GM23248 (cell line): ENCODE data around the gene SFXN2. TPM values are rescaled to one million over a fixed set of nuclear protein-coding genes. Genes with fewer than 3 reads are reported as not detected.

ENCODE experiments used
- DNase-seq: peaks from one replicate; pipeline ENCODE4 v3.0.0-alpha.2; 2015
- H2AFZ ChIP-seq: fragments of 200-600 bp; sonication (generic); 2 replicates; pipeline ENCODE4 v1.6.1; 2016; ENCODE audit warnings: antibody characterized with exemption
- H3F3A ChIP-seq: fragments of 200-600 bp; sonication (generic); 2 replicates; pipeline ENCODE4 v1.6.1; 2016; ENCODE audit warnings: mild to moderate bottlenecking, antibody characterized with exemption, mixed run types; ENCODE audit not compliant: insufficient read depth
- H3K27ac ChIP-seq: fragments of 200-600 bp; sonication (generic); 2 replicates; pipeline ENCODE4 v1.5.1; 2016; ENCODE audit warnings: mild to moderate bottlenecking
- H3K27me3 ChIP-seq: fragments of 200-600 bp; sonication (generic); replicated peaks from 2 replicates; pipeline ENCODE4 v1.6.1; 2016; ENCODE audit warnings: mild to moderate bottlenecking; ENCODE audit not compliant: insufficient read depth
- H3K36me3 ChIP-seq: fragments of 200-600 bp; sonication (generic); 2 replicates; pipeline ENCODE4 v1.6.1; 2016; ENCODE audit warnings: low read depth, mild to moderate bottlenecking
- H3K4me1 ChIP-seq: fragments of 200-600 bp; sonication (generic); 2 replicates; pipeline ENCODE4 v1.6.1; 2016; ENCODE audit warnings: mild to moderate bottlenecking; ENCODE audit not compliant: insufficient read depth
- H3K4me2 ChIP-seq: fragments of 200-600 bp; sonication (generic); one replicate; pipeline ENCODE4 v1.6.1; 2016; ENCODE audit warnings: mild to moderate bottlenecking; ENCODE audit not compliant: unreplicated experiment
- H3K4me3 ChIP-seq: fragments of 200-600 bp; sonication (generic); 2 replicates; pipeline ENCODE4 v1.5.1; 2016; ENCODE audit warnings: mild to moderate bottlenecking
- H3K79me2 ChIP-seq: fragments of 200-600 bp; sonication (generic); 2 replicates; pipeline ENCODE4 v1.6.1; 2016; ENCODE audit warnings: mild to moderate bottlenecking; ENCODE audit not compliant: insufficient read depth
- H3K9ac ChIP-seq: fragments of 200-600 bp; sonication (generic); 2 replicates; pipeline ENCODE4 v1.6.1; 2016; ENCODE audit warnings: mild to moderate bottlenecking
- H3K9me2 ChIP-seq: fragments of 200-600 bp; sonication (generic); 2 replicates; pipeline ENCODE4 v1.6.1; 2016; ENCODE audit warnings: mixed run types, mild to moderate bottlenecking, moderate library complexity; ENCODE audit not compliant: insufficient read depth
- H3K9me3 ChIP-seq: fragments of 200-600 bp; sonication (generic); one replicate; pipeline ENCODE4 v1.6.1; 2017; ENCODE audit warnings: low read depth
- H4K20me1 ChIP-seq: fragments of 200-600 bp; sonication (generic); 2 replicates; pipeline ENCODE4 v1.6.0; 2016; ENCODE audit not compliant: insufficient read depth
- EZH2 ChIP-seq: fragments of 200-600 bp; sonication (generic); IDR thresholded peaks from 2 replicates; pipeline ENCODE4 v1.6.1; 2018; ENCODE audit warnings: antibody characterized with exemption, mild to moderate bottlenecking; ENCODE audit not compliant: insufficient read depth, poor library complexity, severe bottlenecking
- EZH2phosphoT487 ChIP-seq: fragments of 200-600 bp; sonication (generic); IDR thresholded peaks from 2 replicates; pipeline ENCODE4 v1.6.1; 2018; ENCODE audit warnings: antibody characterized with exemption, moderate library complexity, mild to moderate bottlenecking, low read depth; ENCODE audit not compliant: insufficient read depth
- WGBS, 2 experiments: methylation state at CpG; one replicate each; pipeline ENCODE4 v1.1.6; 2015 to 2017; ENCODE audit warnings: low lambda C conversion rate in 2 of 2, low coverage in 1 of 2; ENCODE audit errors: missing lambda C conversion rate in 2 of 2; 5-methylcytosine and 5-hydroxymethylcytosine counted together
- in situ Hi-C: fragments of 300-500 bp; cut with MboI; formaldehyde crosslinking; loops from 2 replicates; pipeline ENCODE4 v1.15.0; 2020
- polyA plus RNA-seq: library from polyadenylated mRNA; unstranded; fragments of >200 nt; fragmentation: Nextera tagmentation; extraction: Ambion mirVana; gene quantifications from 2 replicates; pipeline ENCODE4 v1.2.1, GENCODE V29; 2016
- total RNA-seq: library from RNA; depleted of rRNA; stranded (reverse); fragments of >200 nt; shearing (Covaris generic); gene quantifications from 2 replicates; pipeline ENCODE4 v1.2.3, GENCODE V29; 2014

The SFXN2 gene
- total and polyA plus RNA-seq, 2 experiments from 2014 or later = 1.1 to 1.7 TPM

GRCh38 chr10:102762401-102763015 lies 48.1 kb downstream of the SFXN2 start:
- H3K9me3 ChIP-seq = no peaks in the 10 kb centered on the region
- no peaks in the 10 kb centered on the region for H3K9me2 ChIP-seq
- DNase-seq = no peak
- H2AFZ ChIP-seq = no peak overlapping the region
- in situ Hi-C loops = no loop called here
- H3K4me2 ChIP-seq = no peak overlapping the region
- H3F3A ChIP-seq = 0 out of 2 replicates have a peak, but pooled peaks cover 9% of the 10 kb centered on the region
- TF ChIP-seq EZH2phosphoT487 (no peak), EZH2 (no peak)
- H3K79me2 ChIP-seq = peaks cover 97% of the 10 kb centered on the region
- H4K20me1 ChIP-seq = peaks cover 13% of the 10 kb centered on the region; the same call in 1 of the 2 replicates
- H3K4me3 ChIP-seq = no peak overlapping the region
- H3K27ac ChIP-seq = no peak overlapping the region
- H3K4me1 ChIP-seq = peaks cover 24% of the 10 kb centered on the region
- H3K36me3 ChIP-seq = 0 out of 2 replicates have a peak, but pooled peaks cover 5% of the 10 kb centered on the region
- WGBS, 2 experiments = 88 to 89% methylated on average over 7 of the region's 7 CpGs
- H3K27me3 ChIP-seq = no peaks in the 10 kb centered on the region
- no peak overlapping the region for H3K9ac ChIP-seq

- Histone ChIP-seq H3K9me2 (no peaks in the 10 kb centered on the region), H3F3A (0 out of 2 replicates have a peak, but pooled peaks cover 9% of the 10 kb centered on the region), H3K4me2 (no peak overlapping the region), H3K27ac (no peak overlapping the region), H3K9ac (no peak overlapping the region), H3K4me1 (peaks cover 24% of the 10 kb centered on the region), H3K9me3 (no peaks in the 10 kb centered on the region), H3K36me3 (0 out of 2 replicates have a peak, but pooled peaks cover 5% of the 10 kb centered on the region), H4K20me1 (peaks cover 13% of the 10 kb centered on the region; the same call in 1 of the 2 replicates), H3K79me2 (peaks cover 93% of the 10 kb centered on the region), H3K27me3 (no peaks in the 10 kb centered on the region), H3K4me3 (no peak overlapping the region), H2AFZ (no peak overlapping the region)
- in situ Hi-C loops = no loop called here
- DNase-seq = no peak
- TF ChIP-seq EZH2phosphoT487 = no peak
- TF ChIP-seq EZH2 = no peak
- WGBS, 2 experiments = 78 to 81% methylated on average over 7 of the region's 7 CpGs
Observed at GRCh38 chr10:102763037-102763607, 48.7 kb downstream of the SFXN2 start.

- WGBS, 2 experiments = 69 to 73% methylated on average over 6 of the region's 6 CpGs
- no peak overlapping the region for H3K4me2 ChIP-seq
- TF ChIP-seq EZH2phosphoT487 = no peak
- TF ChIP-seq EZH2 = no peak
- H3K9me3 ChIP-seq = no peaks in the 10 kb centered on the region
- H2AFZ ChIP-seq = no peak overlapping the region
- DNase-seq = no peak
- peaks cover 10% of the 10 kb centered on the region; the same call in 1 of the 2 replicates for H4K20me1 ChIP-seq
- 0 out of 2 replicates have a peak, but pooled peaks cover 5% of the 10 kb centered on the region for H3K36me3 ChIP-seq
- H3K27me3 ChIP-seq = no peaks in the 10 kb centered on the region
- no peak overlapping the region for H3K9ac ChIP-seq
- no peaks in the 10 kb centered on the region for H3K9me2 ChIP-seq
- no peak overlapping the region for H3K27ac ChIP-seq
- 0 out of 2 replicates have a peak, but pooled peaks cover 9% of the 10 kb centered on the region for H3F3A ChIP-seq
- peaks cover 79% of the 10 kb centered on the region for H3K79me2 ChIP-seq
- H3K4me1 ChIP-seq = peaks cover 12% of the 10 kb centered on the region
- in situ Hi-C loops = no loop called here
- no peak overlapping the region for H3K4me3 ChIP-seq
Observed at GRCh38 chr10:102764470-102765161, 50.2 kb downstream of the SFXN2 start.

GRCh38 chr10:102765336-102765735 lies 50.9 kb downstream of the SFXN2 start:
- Histone ChIP-seq H3K36me3 (0 out of 2 replicates have a peak, but pooled peaks cover 5% of the 10 kb centered on the region), H3F3A (0 out of 2 replicates have a peak, but pooled peaks cover 9% of the 10 kb centered on the region), H2AFZ (no peak overlapping the region), H3K4me2 (no peak overlapping the region), H3K27me3 (no peaks in the 10 kb centered on the region), H3K27ac (no peak overlapping the region), H3K4me1 (peaks cover 12% of the 10 kb centered on the region), H4K20me1 (peaks cover 10% of the 10 kb centered on the region; the same call in 1 of the 2 replicates), H3K9ac (no peak overlapping the region), H3K9me3 (no peaks in the 10 kb centered on the region), H3K79me2 (peaks cover 76% of the 10 kb centered on the region), H3K4me3 (no peak overlapping the region), H3K9me2 (no peaks in the 10 kb centered on the region)
- TF ChIP-seq EZH2 (no peak), EZH2phosphoT487 (no peak)
- DNase-seq = no peak
- in situ Hi-C loops = no loop called here
- 61 to 68% methylated on average over 7 of the region's 7 CpGs for WGBS, 2 experiments
